IPS-18a (cell line): ENCODE measurements around the gene CHD2.

ENCODE experiments used
- H3K27ac ChIP-seq: one replicate; pipeline ENCODE4 v1.5.1; 2013; ENCODE audit warnings: low read length
- H3K27me3 ChIP-seq: one replicate; pipeline ENCODE4 v1.6.1; 2013; ENCODE audit warnings: mild to moderate bottlenecking, low read length; ENCODE audit not compliant: control insufficient read depth, insufficient read depth
- H3K36me3 ChIP-seq: one replicate; pipeline ENCODE4 v1.6.1; 2013; ENCODE audit warnings: low read depth, low read length; ENCODE audit not compliant: control insufficient read depth
- H3K4me1 ChIP-seq: one replicate; pipeline ENCODE4 v1.6.1; 2013; ENCODE audit warnings: low read depth, low read length; ENCODE audit not compliant: control insufficient read depth
- H3K4me3 ChIP-seq: one replicate; pipeline ENCODE4 v1.5.1; 2013; ENCODE audit warnings: low read length
- H3K9ac ChIP-seq: one replicate; pipeline ENCODE4 v1.6.1; 2013; ENCODE audit warnings: mild to moderate bottlenecking, low read length, moderate library complexity
- H3K9me3 ChIP-seq: one replicate; pipeline ENCODE4 v1.6.1; 2013; ENCODE audit warnings: low read depth, low read length; ENCODE audit not compliant: control insufficient read depth

The CHD2 gene

DNA sequence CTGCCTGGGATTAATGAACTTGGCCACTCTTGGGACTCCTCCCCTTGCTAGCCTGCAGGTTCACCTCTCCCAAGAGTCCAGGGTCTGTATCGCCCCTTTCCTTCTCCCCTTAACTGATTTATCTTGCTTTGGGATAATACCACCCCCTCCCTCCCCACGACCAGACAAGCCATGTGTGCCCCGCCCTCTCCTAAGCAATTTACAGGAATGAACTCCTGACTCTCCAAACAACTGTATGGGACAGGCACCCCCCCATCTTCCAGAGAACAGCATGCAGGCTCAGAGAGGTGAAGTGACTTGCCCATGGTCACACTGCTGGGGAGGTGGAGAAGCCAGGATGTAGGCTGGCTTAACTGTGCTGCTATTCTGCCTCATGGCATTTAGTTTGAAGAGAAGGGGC is 142.1 kb downstream of the CHD2 start:
- Histone ChIP-seq H3K4me3 (no peak overlapping the region), H3K27me3 (no peaks in the 10 kb centered on the region), H3K36me3 (peaks cover 33% of the 10 kb centered on the region), H3K9me3 (no peaks in the 10 kb centered on the region), H3K4me1 (no peaks in the 10 kb centered on the region), H3K27ac (no peak overlapping the region), H3K9ac (no peak overlapping the region)

DNA sequence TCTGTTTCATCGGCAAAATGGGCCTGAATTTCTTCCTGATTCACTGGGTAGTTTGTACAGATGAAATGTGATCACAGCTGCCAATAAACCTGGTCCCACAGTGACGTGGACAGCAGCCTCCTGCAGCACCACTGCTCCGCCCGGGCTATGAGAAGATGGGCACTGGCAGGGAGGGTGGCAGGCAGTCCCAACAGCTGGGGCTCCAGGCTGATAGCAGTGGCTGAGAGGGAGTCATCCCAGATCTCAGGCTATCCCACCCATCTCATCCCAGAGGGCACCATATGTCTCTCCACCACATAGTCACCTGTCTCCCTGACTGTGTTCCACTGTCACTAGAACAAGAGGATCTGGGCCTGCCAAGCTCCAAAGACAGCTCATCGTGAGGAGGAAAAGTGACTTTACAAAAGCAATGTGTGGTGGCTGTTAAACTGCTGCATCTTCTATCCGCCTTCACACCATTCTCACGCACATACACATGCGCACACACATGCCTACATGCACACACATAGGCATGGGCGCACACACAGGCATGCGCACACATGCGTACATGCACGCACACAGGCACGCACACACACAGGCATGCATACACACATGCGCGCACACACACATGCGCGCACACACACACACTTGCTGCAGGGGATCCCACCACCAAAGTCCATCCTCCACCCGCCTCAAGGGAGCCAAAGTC is 142.7 kb downstream of the CHD2 start:
- no peaks in the 10 kb centered on the region for H3K9me3 ChIP-seq
- no peaks in the 10 kb centered on the region for H3K27me3 ChIP-seq
- no peaks in the 10 kb centered on the region for H3K4me1 ChIP-seq
- H3K4me3 ChIP-seq = no peak overlapping the region
- peaks cover 39% of the 10 kb centered on the region for H3K36me3 ChIP-seq
- no peak overlapping the region for H3K27ac ChIP-seq
- no peak overlapping the region for H3K9ac ChIP-seq

DNA sequence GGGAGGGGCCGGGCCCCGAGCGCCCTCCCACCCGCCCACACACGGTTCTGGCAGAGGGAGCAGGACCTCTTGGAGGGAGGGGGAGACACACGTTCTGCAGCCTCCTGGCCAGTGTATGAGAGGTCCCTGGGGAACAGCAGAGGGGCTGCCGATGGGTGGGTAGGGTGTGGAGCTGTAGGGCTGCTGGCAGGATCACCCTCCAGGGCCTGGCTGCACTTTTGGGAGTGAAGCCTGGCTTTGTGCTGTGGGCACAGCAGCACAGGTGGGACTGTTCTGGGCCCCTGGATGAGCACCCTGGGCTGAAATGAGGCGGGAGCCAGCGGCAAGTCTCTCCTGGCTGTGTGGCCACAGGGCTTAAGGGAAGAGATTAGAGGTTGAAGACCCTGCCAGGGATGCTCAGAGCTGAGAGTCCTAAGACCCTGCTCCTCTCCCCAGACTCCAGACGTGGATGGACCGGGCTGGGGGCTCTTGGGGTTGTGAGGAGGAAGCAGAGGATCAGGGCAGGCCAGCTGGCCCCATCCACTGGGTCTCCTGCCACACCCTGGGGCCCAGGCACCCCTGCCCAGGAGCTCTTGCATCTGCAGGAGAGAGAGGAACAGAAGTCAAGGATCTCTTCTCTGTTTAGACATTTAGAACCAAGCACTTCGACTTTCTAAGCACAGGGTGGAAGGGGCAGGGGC is 143.6 kb downstream of the CHD2 start:
- Histone ChIP-seq H3K9ac (no peak overlapping the region), H3K9me3 (no peaks in the 10 kb centered on the region), H3K36me3 (peaks cover 46% of the 10 kb centered on the region), H3K4me1 (no peaks in the 10 kb centered on the region), H3K27me3 (no peaks in the 10 kb centered on the region), H3K27ac (no peak overlapping the region), H3K4me3 (no peak overlapping the region)

DNA sequence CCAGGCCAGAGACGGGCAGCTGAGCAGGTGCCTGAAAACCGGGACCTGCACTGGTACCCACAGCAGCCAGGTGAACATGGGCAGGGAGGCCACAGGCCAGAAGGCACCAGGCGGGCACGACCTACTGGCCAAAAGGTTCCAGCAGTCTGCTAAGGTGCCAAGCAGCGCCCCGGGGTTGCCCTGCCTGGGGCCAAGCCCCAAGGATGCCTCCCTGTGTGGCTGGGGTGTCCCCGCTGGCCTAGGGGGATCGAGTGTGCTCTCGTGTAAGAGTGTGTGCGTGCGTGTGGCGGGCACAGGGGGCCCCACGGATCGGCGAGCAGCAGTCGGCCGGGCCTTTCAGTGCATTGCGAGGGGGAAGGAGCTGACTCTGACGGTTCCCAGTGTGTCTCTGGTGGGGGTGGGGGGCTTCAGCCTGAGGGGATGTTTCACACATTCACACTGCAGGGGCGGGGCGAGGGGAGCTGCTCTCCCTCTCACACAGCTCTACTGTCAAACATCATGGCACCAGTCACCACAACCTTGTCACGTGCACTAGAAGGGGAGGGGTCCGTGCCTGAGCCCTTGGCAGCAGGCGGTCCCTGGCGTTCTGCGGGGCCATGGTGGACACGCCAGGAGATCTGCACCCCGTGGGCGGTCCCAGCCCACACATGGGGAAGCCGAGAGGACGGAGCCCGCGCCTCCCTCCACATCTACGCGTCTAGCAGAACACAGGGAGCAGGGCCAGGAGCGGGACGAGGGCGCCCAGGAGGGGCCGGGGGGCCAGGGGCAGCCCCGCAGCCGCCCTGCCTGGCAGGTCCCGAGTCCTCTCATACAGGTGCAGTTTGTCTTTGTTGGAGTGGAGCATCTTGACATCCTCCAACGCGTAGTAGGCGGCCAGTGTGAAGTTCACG is 144.4 kb downstream of the CHD2 start:
- no peak overlapping the region for H3K27ac ChIP-seq
- H3K27me3 ChIP-seq = no peaks in the 10 kb centered on the region
- no peaks in the 10 kb centered on the region for H3K9me3 ChIP-seq
- no peak overlapping the region for H3K9ac ChIP-seq
- no peaks in the 10 kb centered on the region for H3K4me1 ChIP-seq
- H3K36me3 ChIP-seq = peaks cover 52% of the 10 kb centered on the region
- no peak overlapping the region for H3K4me3 ChIP-seq

DNA sequence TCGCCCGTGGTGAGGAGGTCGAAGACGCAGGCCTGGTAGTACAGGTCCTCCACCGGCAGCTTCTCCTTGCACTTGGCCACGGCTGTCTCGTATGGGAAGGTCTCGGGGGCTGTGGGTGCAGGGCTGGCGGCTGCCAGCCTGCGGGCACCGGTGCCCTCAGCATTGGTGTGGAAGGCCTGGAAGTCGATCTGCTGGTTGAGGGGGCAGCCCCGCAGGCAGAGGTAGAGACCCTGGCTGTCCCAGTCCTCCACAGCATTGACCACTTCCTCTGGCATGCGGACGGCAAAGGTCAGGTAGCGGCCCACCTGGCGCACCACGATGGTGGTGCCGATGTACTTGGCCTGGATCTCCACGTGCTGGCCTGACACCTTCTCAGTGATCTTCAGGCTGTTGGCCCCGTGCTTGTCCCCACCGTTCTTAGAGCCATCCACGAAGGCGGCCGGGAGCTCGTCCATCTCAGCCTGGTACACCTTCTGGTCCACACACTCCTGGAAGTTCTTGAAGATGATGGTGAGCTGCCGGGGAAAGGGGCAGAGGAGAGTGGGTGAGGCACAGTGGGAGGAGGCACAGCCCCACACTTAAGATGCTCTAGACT is 145.2 kb downstream of the CHD2 start:
- H3K9me3 ChIP-seq = no peaks in the 10 kb centered on the region
- no peaks in the 10 kb centered on the region for H3K27me3 ChIP-seq
- peaks cover 60% of the 10 kb centered on the region for H3K36me3 ChIP-seq
- no peak overlapping the region for H3K27ac ChIP-seq
- H3K4me3 ChIP-seq = no peak overlapping the region
- no peaks in the 10 kb centered on the region for H3K4me1 ChIP-seq
- no peak overlapping the region for H3K9ac ChIP-seq

DNA sequence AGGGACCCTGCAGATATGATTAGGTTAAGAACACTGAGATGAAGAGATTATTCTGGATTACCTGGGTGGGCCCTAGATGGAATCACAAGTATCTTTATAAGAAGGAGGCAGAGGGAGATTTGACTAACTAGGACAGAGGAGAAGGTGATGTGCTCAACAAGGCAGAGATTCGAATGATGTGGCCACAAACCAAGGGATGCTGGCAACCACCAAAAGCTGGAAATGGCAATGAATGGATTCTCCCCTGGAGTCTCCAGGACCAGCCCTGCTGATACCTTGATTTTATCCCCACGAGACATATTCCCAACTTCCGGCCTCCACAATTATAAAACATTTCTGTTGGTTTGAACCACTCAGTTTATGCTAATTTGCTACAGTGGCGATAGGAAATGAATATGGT is 146.0 kb downstream of the CHD2 start:
- Histone ChIP-seq H3K27me3 (no peaks in the 10 kb centered on the region), H3K36me3 (peaks cover 67% of the 10 kb centered on the region)

DNA sequence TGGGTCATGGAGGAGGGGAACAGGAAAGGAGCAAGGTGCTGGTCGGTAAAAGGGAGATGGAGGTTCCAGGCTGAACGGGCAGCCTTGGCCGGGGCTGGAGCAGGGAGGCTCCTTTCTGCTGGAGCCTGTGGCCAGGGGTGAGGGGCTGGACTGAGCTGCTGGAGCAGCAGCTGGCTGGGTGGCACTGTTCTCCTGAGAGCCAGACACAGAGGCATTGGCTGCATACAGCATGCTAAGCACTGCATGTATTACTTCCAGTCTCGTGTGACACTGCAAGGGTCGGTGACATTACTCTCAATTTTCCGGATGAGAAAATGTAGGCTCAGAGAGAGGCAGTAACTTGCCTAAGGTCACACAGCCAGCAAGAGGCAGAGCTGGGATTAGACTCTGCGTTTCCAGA is 146.6 kb downstream of the CHD2 start:
- Histone ChIP-seq H3K4me3 (no peak overlapping the region), H3K36me3 (peaks cover 73% of the 10 kb centered on the region), H3K27me3 (no peaks in the 10 kb centered on the region), H3K4me1 (no peaks in the 10 kb centered on the region), H3K9ac (no peak overlapping the region), H3K9me3 (no peaks in the 10 kb centered on the region), H3K27ac (no peak overlapping the region)

More for the DNA sequence above, 146.0 kb downstream of the CHD2 start:
- Histone ChIP-seq H3K4me3 (no peak overlapping the region), H3K4me1 (no peaks in the 10 kb centered on the region), H3K9me3 (no peaks in the 10 kb centered on the region), H3K9ac (no peak overlapping the region), H3K27ac (no peak overlapping the region)

DNA sequence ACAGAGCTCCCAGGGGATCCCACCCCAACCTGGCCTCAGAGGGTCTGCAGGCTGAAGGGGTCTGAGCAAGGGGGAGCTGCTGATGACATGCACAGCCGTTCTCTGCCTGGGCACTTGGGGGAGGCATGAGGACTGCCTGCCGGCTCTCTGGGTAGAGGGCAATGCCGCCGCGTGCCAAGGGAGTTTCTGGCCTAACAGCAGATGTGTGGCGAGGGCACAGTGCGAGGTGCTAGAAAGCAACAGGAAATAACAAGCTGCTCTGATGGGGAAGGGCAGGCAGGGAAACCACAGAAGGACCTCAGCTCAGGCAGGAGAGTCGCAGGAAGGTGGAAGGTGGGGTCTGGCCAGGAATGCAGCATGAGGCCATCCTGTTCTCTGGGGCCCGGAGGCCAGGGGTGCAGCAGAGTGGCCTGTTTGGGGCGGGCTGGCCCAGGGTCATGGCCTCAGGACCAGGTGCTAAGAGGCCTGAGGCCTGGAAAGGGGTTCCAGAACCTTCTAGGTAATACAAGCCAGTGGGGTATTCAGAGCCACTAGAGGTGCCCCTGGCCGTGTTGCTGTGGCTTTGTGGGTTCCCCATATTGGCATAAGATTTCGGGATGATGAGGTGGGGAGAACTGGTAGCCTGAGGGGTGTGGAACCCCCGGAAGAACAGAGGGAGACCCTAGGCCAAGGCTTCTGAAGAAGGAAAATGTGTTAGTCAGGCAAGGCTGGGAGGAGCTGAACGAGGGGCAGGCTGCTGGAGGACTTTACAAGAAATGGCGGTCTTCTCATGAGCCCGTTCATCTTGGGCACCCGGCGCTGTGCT is 147.7 kb downstream of the CHD2 start:
- Histone ChIP-seq H3K27me3 (no peaks in the 10 kb centered on the region), H3K9me3 (no peaks in the 10 kb centered on the region), H3K27ac (no peak overlapping the region), H3K4me1 (no peaks in the 10 kb centered on the region), H3K9ac (no peak overlapping the region), H3K4me3 (no peak overlapping the region), H3K36me3 (peaks cover 81% of the 10 kb centered on the region)

DNA sequence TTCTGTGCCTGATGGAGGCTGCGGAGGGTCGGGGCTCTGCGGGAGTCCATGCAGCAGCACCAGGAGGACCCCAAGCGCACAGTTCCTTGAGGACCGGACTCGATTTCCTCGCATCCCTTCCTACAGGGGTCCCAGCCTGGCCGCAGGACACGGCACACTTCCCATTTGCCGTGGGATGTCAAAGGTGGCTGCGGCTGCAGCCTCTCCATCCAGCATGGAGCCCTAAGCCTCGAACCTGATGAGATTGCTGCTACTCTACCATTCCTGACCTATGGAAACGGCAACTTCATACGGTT is 148.2 kb downstream of the CHD2 start:
- H3K27me3 ChIP-seq = no peaks in the 10 kb centered on the region
- no peak overlapping the region for H3K4me3 ChIP-seq
- no peak overlapping the region for H3K27ac ChIP-seq
- H3K9me3 ChIP-seq = no peaks in the 10 kb centered on the region
- no peak overlapping the region for H3K9ac ChIP-seq
- no peaks in the 10 kb centered on the region for H3K4me1 ChIP-seq
- H3K36me3 ChIP-seq = peaks cover 86% of the 10 kb centered on the region

DNA sequence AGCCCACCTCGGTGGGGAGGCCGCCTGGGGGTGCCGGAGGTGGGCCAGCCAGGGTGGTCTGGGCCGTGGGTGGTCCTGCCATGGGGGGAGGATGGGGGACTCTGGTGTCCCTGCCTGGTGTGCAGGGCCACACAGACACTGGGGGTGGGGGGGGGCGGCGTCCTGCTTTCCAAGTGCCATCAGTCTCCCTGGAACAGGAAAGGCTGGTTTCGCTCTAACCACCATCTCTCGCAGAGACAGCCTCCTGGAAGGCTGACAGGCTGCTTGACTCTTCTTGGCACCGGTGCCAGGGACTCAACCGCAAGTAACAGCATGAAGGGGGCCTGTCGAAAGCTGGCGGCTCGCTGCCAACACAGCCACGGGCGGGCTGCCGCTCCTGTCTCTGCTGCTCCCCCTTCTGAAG is 148.6 kb downstream of the CHD2 start:
- H3K27ac ChIP-seq = no peak overlapping the region
- no peaks in the 10 kb centered on the region for H3K4me1 ChIP-seq
- no peaks in the 10 kb centered on the region for H3K27me3 ChIP-seq
- peaks cover 86% of the 10 kb centered on the region for H3K36me3 ChIP-seq
- H3K4me3 ChIP-seq = no peak overlapping the region
- H3K9ac ChIP-seq = no peak overlapping the region
- no peaks in the 10 kb centered on the region for H3K9me3 ChIP-seq

DNA sequence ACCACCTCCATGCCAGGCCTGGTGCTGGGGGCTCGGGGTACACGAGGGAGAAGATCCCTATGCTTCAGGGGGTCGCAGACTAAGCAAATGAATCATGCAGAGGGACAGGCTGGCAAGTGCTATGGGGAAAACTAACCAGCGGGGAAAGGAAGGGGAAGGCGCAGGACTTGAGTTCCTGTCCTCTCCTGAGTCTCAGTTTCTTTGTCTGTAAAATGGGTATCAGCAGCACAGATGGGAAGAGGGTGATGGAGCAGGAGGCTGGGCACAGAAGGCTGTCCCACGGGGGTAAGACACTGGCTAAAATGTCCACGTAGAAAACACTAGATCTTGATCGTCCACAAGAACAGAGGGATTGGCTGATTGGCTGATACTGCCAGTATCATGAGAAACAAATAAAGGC is 149.1 kb downstream of the CHD2 start:
- no peaks in the 10 kb centered on the region for H3K4me1 ChIP-seq
- no peak overlapping the region for H3K27ac ChIP-seq
- H3K4me3 ChIP-seq = no peak overlapping the region
- H3K9me3 ChIP-seq = no peaks in the 10 kb centered on the region
- peaks cover 83% of the 10 kb centered on the region for H3K36me3 ChIP-seq
- H3K27me3 ChIP-seq = no peaks in the 10 kb centered on the region
- no peak overlapping the region for H3K9ac ChIP-seq
